NB4 (cell line): Measurements from ENCODE around the gene MPND.

Source experiments
- DNase-seq: peaks from one replicate; pipeline ENCODE4 v3.0.0; 2010; ENCODE audit warnings: low read depth
- H3K4me3 ChIP-seq: one replicate; pipeline ENCODE4 v1.5.1; 2011; ENCODE audit warnings: mild to moderate bottlenecking, low read depth, low read length, moderate library complexity
- MYC ChIP-seq: IDR thresholded peaks from 2 replicates; pipeline ENCODE4 v1.6.1; 2011; ENCODE audit warnings: low read depth, low read length
- POLR2A ChIP-seq: IDR thresholded peaks from 2 replicates; pipeline ENCODE4 v1.6.1; 2011; ENCODE audit warnings: mild to moderate bottlenecking; ENCODE audit not compliant: insufficient read length; ENCODE audit errors: extremely low read depth
- TF ChIP-seq, protein P1 (sequence below): IDR thresholded peaks from one replicate; pipeline ENCODE4 v1.5.1; 2012; ENCODE audit warnings: low read depth, low read length
- TF ChIP-seq, protein P2 (sequence below): IDR thresholded peaks from 2 replicates; pipeline ENCODE4 v1.6.1; 2011; ENCODE audit warnings: low read depth, low read length

The MPND gene

DNA sequence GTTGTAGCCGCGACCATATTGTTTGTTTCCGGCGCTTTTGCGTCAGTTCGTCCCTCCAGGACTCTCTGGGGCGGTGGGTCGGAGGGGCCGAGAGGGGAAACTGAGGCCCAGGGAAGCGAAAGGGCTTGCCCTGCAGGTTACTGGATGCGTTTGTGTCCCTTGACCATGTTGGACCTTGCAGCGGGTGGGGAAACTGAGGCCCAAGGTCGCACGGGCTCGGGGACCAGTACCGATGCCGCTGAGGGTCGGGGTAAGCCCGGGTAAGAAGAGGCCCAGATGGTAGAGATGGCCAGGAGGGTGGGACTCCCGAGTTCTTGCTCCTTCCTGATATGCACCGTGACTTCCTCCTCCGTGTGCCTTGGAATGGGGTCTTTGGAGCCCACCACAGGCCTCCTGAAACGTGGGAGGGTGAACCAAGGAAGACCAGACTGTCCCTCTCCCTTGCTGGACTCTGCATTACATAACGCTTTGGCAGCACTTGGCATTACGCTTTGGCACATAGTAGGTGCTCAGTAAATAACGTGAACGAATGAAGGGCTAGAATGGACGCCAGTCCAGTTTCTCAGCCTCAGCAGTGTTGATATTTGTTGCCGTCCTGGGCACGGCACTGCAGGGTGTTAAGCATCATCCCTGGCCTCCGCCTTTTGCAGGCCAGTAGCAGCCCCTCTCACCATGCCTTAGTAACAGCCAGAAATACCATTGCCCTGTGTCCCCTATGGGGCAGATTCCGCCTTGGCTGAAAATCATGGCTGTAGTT lies 59.8 kb downstream of the MPND start:
- TF ChIP-seq MYC = no peak
- TF ChIP-seq POLR2A = no peak
- TF ChIP-seq, protein P1, sequence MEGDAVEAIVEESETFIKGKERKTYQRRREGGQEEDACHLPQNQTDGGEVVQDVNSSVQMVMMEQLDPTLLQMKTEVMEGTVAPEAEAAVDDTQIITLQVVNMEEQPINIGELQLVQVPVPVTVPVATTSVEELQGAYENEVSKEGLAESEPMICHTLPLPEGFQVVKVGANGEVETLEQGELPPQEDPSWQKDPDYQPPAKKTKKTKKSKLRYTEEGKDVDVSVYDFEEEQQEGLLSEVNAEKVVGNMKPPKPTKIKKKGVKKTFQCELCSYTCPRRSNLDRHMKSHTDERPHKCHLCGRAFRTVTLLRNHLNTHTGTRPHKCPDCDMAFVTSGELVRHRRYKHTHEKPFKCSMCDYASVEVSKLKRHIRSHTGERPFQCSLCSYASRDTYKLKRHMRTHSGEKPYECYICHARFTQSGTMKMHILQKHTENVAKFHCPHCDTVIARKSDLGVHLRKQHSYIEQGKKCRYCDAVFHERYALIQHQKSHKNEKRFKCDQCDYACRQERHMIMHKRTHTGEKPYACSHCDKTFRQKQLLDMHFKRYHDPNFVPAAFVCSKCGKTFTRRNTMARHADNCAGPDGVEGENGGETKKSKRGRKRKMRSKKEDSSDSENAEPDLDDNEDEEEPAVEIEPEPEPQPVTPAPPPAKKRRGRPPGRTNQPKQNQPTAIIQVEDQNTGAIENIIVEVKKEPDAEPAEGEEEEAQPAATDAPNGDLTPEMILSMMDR = no peak
- TF ChIP-seq, protein P2, sequence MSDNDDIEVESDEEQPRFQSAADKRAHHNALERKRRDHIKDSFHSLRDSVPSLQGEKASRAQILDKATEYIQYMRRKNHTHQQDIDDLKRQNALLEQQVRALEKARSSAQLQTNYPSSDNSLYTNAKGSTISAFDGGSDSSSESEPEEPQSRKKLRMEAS = no peak
- peak; percentile 28 for DNase-seq
- peak overlapping the region; percentile 93 for H3K4me3 ChIP-seq

DNA sequence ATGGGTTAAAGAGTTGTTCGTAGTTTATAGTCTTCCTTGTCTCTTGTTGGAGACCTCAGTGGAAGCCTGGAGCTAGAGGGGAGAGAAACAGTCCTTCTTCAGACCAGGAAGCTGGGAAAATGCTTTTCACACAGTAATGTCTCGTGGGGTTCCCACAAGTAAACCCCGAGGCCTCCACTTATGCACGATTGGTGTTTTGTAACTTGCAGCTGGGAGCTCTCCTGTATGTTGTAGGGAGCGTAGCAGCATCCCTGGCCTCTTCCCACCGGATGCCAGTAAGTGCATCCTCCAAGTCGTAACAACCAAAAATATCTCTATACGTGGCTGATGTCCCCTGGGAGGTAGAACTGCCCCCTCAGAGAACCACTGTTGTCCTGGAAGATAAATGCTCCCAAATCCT lies 62.6 kb downstream of the MPND start:
- DNase-seq = no peak
- TF ChIP-seq, protein P2 = no peak
- TF ChIP-seq MYC = no peak
- no peak overlapping the region for H3K4me3 ChIP-seq

DNA sequence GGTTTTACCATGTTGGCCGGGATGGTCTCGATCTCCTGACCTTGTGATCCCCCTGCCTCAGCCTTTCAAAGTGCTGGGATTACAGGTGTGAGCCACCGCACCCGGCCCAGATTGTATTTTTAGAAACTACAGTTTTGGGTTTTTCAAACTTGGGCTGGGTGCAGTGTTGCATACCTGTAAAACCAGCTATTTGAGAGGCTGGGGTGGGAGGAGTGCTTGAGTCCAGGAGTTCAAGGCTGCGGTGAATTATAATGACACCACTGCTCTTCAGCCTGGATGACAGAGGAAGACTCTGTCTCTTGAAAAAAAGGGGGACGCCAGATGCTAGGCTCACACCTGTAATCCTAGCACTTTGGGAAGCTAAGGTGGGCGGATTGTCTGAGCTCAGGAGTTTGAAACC lies 63.3 kb downstream of the MPND start:
- no peak for DNase-seq
- H3K4me3 ChIP-seq = no peak overlapping the region
- no peak for TF ChIP-seq MYC
- TF ChIP-seq, protein P1 = no peak
- TF ChIP-seq, protein P2 = no peak
- TF ChIP-seq POLR2A = no peak

DNA sequence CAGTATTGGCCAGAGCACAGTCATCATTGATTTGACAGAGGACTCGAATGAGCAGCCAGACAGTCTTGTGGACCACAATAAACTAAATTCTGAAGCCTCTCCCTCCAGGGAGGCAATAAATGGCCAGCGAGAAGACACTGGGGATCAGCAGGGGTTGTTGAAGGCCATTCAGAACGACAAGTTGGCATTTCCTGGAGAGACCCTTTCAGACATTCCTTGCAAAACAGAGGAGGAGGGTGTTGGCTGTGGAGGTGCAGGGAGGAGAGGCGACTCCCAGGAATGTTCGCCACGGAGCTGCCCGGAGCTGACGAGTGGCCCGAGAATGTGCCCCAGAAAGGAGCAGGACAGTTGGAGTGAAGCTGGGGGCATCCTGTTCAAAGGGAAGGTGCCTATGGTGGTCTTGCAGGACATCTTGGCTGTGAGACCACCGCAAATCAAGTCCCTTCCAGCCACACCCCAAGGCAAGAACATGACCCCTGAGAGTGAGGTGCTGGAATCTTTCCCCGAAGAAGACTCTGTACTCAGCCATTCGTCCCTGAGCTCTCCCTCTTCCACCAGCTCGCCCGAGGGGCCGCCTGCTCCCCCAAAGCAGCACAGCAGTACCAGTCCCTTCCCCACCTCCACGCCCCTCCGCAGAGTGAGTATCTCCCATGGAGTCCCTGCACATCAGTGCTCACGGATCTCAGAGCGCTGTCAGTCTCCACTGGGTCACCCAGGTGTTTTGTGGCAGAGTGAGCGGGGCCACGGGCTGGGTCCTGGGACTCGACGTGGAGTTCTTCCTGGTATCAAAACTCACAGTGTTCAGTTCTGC lies 66.0 kb downstream of the MPND start:
- H3K4me3 ChIP-seq = no peak overlapping the region
- TF ChIP-seq, protein P2 = no peak
- TF ChIP-seq MYC (no peak), POLR2A (no peak)
- TF ChIP-seq, protein P1 = no peak
- no peak for DNase-seq
